ENCODE measurements around the gene MOB4.

Gene MOB4

DNA sequence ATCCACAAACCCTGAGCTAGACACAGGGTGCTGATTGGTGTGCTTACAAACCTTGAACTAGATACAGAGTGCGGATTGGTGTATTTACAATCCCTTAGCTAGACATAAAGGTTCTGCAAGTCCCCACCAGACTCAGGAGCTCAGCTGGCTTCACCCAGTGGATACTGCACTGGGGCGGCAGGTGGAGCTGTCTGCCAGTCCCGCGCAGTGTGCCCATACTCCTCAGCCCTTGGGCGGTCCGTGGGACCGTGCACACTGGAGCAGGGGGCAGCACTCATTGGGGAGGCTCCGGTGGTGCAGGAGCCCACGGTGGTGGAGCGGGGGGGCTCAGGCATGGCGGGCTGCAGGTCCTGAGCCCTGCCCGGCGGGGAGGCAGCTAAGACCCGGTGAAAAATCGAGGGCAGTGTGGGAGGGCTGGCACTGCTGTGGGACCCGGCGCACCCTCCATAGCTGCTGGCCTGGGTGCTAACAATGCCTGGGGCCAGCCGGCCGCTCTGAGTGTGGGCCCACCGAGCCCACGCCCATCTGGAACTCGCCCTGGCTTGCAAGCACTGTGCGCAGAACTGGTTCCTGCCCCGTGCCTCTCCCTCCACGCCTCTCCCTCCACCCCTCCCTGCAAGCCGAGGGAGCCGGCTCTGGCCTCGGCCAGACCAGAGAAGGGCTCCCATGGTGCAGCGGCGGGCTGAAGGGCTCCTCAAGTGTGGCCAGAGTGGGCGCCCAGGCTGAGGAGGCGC, 75.6 kb downstream of the MOB4 start:
- DNase-seq (ENCODE audit: low read depth) = no peak

- DNase-seq (ENCODE audit: low read depth) = no peak
Observed at GRCh38 chr2:197596766-197597165, 80.9 kb downstream of the MOB4 start.

DNA sequence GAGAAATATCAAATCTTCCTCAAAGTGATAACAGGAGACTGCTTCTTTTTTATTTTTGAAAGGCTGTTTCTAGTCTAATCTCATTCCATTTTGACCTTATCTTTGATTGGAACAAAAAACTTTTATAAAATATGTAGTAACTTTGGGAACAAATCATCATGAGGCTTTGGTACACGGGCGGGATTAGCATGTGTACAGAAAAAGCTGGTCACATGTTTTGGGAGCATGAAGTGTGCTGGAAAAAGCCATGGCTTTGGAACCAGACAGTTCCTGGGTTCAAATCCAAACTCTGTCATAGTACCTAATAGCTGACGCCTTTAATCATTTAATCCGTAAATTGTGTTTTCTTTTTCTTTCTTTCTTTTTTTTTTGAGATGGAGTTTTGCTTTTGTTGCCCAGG, 81.3 kb downstream of the MOB4 start:
- no peak for DNase-seq (ENCODE audit: low read depth)

- DNase-seq (ENCODE audit: low read depth) = no peak
Observed at GRCh38 chr2:197598450-197598849, 82.6 kb downstream of the MOB4 start.

- DNase-seq (ENCODE audit: low read depth) = peak; percentile 1
Observed at GRCh38 chr2:197599285-197599965, 83.6 kb downstream of the MOB4 start.

GRCh38 chr2:197600306-197600705, 84.4 kb downstream of the MOB4 start:
- DNase-seq (ENCODE audit: low read depth) = no peak

DNA sequence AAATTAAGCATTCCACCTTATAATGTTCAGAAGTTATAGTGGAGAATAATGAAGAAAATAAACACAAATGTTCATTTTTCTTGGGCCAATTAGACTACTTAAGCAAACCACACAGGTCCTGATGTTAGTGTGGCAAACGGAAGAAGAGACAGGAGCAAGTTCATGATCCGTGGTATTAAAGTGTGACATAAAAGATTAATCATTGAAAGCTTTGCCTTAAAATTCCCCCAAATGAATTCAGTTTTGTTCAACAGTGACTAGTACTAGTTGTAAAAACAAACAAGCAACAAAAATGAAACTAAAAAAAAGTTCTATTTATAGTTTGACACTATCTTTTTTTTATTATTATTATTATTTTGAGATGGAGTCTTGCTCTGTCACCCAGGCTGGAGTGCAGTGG, 85.9 kb downstream of the MOB4 start:
- DNase-seq (ENCODE audit: low read depth) = no peak

Measured in stimulated activated CD8-positive, alpha-beta memory T cell treated with anti-CD3 and anti-CD28 coated beads, Interleukin-4, amount 100 ng/mL, for 24 hours (primary cell).